ENCODE results near the gene FUBP1. TPM values are rescaled to one million over a fixed set of nuclear protein-coding genes. Genes with fewer than 3 reads are reported as not detected.

The FUBP1 gene
- total and polyA plus RNA-seq, 9 of the 15 experiments (the other 6 are each of a cell fraction or from before 2014, with no cell fraction given): 104 to 294 (median 213) TPM

DNA sequence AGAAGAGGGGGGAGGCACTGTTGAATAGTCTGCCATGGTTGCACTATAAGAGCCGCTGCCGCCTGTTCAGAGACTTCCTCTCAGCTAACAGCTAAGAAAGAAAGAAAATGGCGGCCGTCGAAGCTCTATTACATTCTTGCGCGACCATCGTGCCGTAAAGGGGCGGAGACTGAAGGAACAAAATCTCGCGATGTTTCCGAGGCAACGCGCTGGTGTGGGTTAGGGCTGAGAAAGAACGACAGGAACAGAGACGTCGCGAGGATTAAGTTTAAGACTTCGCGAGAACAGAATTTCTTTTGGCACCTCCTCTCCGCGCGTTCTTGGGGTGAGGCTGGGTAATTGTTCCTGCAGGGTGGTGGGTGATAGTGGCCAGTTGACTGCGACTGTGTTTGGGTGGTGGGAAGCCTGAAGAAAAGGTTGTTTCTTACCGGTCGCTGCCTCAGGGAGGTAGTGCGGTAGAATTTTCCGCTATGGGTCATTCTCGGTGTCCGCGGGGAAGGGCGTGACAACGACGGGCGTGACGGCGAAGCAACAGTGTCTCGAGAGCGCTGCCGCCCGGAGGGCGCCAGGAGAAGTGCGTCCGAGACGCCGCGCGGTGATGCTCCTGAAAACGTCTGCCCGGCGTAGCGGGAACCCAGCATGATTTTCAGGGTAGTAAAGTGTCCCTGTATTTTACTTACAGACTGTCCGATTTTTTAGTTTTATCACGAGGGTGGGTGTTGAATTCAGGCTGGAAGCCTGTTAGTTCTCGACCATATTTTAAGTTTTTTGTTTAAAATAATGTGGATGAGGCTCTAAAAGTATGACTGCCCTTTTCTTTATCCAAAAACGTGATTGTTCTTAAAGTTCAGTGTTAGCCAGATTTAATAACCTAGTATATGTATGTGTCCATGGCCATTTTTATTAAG, at the start of gene FUBP1 (continued):
- TF ChIP-seq LCOR (CRISPR knock-in tag; IDR thresholded peaks at IDR 0.05): peak; percentile 89; the same call in 1 of the 2 replicates
- TF ChIP-seq L3MBTL2 (IDR thresholded peaks at IDR 0.05): peak; percentile 74
- TF ChIP-seq, protein P1, sequence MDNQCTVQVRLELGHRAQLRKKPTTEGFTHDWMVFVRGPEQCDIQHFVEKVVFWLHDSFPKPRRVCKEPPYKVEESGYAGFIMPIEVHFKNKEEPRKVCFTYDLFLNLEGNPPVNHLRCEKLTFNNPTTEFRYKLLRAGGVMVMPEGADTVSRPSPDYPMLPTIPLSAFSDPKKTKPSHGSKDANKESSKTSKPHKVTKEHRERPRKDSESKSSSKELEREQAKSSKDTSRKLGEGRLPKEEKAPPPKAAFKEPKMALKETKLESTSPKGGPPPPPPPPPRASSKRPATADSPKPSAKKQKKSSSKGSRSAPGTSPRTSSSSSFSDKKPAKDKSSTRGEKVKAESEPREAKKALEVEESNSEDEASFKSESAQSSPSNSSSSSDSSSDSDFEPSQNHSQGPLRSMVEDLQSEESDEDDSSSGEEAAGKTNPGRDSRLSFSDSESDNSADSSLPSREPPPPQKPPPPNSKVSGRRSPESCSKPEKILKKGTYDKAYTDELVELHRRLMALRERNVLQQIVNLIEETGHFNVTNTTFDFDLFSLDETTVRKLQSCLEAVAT (IDR thresholded peaks at IDR 0.05): peak; percentile 7 to 83; a peak in 3 of 4 replicates
- no peak for TF ChIP-seq ZBTB7A (IDR thresholded peaks at IDR 0.05; ENCODE audit: borderline replicate concordance, control insufficient read depth, low read depth, low read length)
- peak in 1 of 2 experiments; percentile 71; a peak in 1 of 4 replicates for TF ChIP-seq RCOR1 (IDR thresholded peaks at IDR 0.05; ENCODE audit: borderline replicate concordance in 1 of 2, low read depth in 2 of 2, low read length in 2 of 2)
- TF ChIP-seq PHF20 (IDR thresholded peaks at IDR 0.05; ENCODE audit: partially characterized antibody): peak; percentile 49
- no peak for TF ChIP-seq NFIX (CRISPR knock-in tag; IDR thresholded peaks at IDR 0.05; ENCODE audit: low read depth)
- peak; percentile 68 for TF ChIP-seq SMAD4 (CRISPR knock-in tag; conservative IDR thresholded peaks at IDR 0.05)
- peak; percentile 60 for TF ChIP-seq TOE1 (IDR thresholded peaks at IDR 0.05; ENCODE audit: borderline replicate concordance)
- no peak for TF ChIP-seq TOE1 (CRISPR knock-in tag; IDR thresholded peaks at IDR 0.05; ENCODE audit: borderline replicate concordance, low read depth)
- TF ChIP-seq TBP (optimal IDR thresholded peaks at IDR 0.05; ENCODE audit: low read depth, low read length): peak; percentile 96
- peak; percentile 72; the same call in 1 of the 2 replicates for TF ChIP-seq SMARCA5 (IDR thresholded peaks at IDR 0.05)
- TF ChIP-seq, protein P2, sequence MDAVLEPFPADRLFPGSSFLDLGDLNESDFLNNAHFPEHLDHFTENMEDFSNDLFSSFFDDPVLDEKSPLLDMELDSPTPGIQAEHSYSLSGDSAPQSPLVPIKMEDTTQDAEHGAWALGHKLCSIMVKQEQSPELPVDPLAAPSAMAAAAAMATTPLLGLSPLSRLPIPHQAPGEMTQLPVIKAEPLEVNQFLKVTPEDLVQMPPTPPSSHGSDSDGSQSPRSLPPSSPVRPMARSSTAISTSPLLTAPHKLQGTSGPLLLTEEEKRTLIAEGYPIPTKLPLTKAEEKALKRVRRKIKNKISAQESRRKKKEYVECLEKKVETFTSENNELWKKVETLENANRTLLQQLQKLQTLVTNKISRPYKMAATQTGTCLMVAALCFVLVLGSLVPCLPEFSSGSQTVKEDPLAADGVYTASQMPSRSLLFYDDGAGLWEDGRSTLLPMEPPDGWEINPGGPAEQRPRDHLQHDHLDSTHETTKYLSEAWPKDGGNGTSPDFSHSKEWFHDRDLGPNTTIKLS (IDR thresholded peaks at IDR 0.05; ENCODE audit: borderline replicate concordance, low read depth): peak; percentile 90
- peak; percentile 44; the same call in 1 of the 2 replicates for TF ChIP-seq RNF2 (IDR thresholded peaks at IDR 0.05)
- no peak for TF ChIP-seq SNRNP70 (optimal IDR thresholded peaks at IDR 0.05; ENCODE audit: low read depth, low read length)
- no peak for TF ChIP-seq SAFB2 (IDR thresholded peaks at IDR 0.05; ENCODE audit: borderline replicate concordance, low read depth, low read length, severe bottlenecking)
- 0 out of 4 replicates have a peak, but pooled peaks of 1 of the 2 experiments have one; percentile 9 for TF ChIP-seq ARNT (IDR thresholded peaks at IDR 0.05)
- TF ChIP-seq, protein P3, sequence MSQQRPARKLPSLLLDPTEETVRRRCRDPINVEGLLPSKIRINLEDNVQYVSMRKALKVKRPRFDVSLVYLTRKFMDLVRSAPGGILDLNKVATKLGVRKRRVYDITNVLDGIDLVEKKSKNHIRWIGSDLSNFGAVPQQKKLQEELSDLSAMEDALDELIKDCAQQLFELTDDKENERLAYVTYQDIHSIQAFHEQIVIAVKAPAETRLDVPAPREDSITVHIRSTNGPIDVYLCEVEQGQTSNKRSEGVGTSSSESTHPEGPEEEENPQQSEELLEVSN (IDR thresholded peaks at IDR 0.05; ENCODE audit: borderline replicate concordance in 1 of 2, extremely low read depth in 1 of 2, insufficient read depth in 1 of 2, insufficient read length in 1 of 2, low read depth in 1 of 2, low read length in 1 of 2, poor library complexity in 1 of 2, severe bottlenecking in 1 of 2): peak; percentile 52 to 62
- TF ChIP-seq, protein P4, sequence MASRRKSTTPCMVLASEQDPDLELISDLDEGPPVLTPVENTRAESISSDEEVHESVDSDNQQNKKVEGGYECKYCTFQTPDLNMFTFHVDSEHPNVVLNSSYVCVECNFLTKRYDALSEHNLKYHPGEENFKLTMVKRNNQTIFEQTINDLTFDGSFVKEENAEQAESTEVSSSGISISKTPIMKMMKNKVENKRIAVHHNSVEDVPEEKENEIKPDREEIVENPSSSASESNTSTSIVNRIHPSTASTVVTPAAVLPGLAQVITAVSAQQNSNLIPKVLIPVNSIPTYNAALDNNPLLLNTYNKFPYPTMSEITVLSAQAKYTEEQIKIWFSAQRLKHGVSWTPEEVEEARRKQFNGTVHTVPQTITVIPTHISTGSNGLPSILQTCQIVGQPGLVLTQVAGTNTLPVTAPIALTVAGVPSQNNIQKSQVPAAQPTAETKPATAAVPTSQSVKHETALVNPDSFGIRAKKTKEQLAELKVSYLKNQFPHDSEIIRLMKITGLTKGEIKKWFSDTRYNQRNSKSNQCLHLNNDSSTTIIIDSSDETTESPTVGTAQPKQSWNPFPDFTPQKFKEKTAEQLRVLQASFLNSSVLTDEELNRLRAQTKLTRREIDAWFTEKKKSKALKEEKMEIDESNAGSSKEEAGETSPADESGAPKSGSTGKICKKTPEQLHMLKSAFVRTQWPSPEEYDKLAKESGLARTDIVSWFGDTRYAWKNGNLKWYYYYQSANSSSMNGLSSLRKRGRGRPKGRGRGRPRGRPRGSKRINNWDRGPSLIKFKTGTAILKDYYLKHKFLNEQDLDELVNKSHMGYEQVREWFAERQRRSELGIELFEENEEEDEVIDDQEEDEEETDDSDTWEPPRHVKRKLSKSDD (conservative IDR thresholded peaks at IDR 0.05; ENCODE audit: low read length): 0 out of 2 replicates have a peak, but pooled peaks have one; percentile 31
- 0 out of 2 replicates have a peak, but pooled peaks have one; percentile 45 for TF ChIP-seq LARP7 (IDR thresholded peaks at IDR 0.05)
